Cortex of kidney (tissue), 1 donor: ENCODE results near the gene EIF4G3.
"Not testable (repeated sequence)": the region's sequence is repeated elsewhere in the genome, so short reads cannot be mapped to it uniquely, and the experiment has no call there.

Source experiments
- DNase-seq: peaks from one replicate; lab custom pipeline; 2025; lab: John Stamatoyannopoulos, UW

The EIF4G3 gene

GRCh38 chr1:21188235-21188634 lies 11.5 kb upstream of the EIF4G3 start:
- DNase-seq: no peak

- no peak for DNase-seq
These were observed 8.6 kb upstream of the EIF4G3 start for GRCh38 chr1:21185221-21185731.

DNA sequence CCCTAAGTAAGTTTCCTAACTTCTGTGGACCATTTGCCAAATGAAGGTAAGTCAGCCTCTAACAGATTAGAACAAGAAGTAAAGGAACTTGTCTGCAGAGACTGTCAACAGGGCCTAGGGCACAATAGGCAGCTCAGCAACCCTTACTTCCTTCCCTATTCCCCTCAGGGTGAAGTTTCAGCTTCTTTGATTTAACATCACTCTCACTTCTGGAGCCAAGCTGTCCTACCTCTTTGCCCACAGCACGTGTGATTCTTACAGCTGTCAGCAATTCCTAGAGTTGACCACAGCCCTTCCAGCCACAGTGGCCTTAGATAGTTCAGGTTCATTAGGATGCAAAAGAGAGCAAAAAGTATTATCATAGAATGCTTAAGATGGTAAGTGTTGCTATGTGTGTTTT lies 7.6 kb upstream of the EIF4G3 start:
- no peak for DNase-seq

- DNase-seq: no peak
These were observed 5.6 kb upstream of the EIF4G3 start for GRCh38 chr1:21182181-21182731.

DNA sequence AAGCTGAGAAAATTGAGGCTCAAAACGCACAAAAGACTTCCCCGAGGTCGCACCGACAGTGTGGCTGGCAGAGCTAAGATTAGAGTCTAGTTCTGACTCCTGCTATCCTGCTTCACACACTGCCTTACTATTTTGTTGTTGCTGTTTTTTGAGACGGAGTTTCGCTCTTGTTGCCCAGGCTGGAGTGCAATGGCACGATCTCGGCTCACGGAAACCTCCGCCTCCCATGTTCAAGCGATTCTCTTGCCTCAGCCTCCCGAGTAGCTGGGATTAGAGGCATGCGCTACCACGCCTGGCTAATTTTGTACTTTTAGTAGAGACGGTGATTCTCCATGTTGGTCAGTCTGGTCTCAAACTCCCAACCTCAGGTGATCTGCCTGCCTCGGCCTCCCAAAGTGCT lies 1.6 kb upstream of the EIF4G3 start:
- DNase-seq: not testable (repeated sequence)

GRCh38 chr1:21175670-21176581 lies 771 bp downstream of the EIF4G3 start:
- no peak for DNase-seq

DNA sequence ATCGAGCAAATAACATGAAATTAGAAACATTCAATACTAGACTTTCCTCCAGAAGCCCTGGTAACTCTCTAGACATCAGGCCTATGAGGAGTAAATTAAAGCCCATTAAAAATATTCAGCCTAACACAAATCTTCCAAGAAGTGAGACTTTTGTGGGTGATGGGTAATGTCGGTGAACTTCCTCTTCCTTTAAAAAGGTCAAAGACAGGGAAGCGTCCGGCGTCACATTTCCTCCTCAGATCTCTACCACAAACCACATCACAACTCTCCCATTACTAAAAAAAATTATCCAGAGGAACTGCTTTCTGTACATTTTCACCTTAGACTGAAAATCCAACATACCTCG lies 1.4 kb downstream of the EIF4G3 start:
- DNase-seq: no peak

- no peak for DNase-seq
These were observed 1.9 kb downstream of the EIF4G3 start for GRCh38 chr1:21174654-21175323.

DNA sequence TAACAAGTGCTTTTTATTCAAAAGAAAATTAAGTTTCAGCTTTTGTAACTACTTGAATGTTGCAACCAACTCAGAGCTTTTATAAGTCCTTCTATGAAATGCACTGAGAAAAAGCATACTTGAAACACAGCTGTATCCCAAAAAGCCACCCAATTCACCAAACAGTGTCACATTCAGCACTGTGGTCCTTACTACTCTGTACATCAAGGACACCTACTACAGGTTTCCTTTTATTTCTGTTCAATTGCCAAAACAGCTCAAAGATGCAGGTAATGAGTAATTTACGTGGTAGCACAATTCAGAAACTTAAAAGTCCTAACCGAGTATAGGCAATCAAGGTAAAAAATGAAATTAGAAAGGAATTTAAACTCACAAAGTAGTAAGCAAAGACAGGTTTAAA lies 2.5 kb downstream of the EIF4G3 start:
- no peak for DNase-seq

GRCh38 chr1:21173096-21173495 lies 3.6 kb downstream of the EIF4G3 start:
- DNase-seq: not testable (repeated sequence)

- not testable (repeated sequence) for DNase-seq
These were observed 5.9 kb downstream of the EIF4G3 start for GRCh38 chr1:21170837-21171236.

DNA sequence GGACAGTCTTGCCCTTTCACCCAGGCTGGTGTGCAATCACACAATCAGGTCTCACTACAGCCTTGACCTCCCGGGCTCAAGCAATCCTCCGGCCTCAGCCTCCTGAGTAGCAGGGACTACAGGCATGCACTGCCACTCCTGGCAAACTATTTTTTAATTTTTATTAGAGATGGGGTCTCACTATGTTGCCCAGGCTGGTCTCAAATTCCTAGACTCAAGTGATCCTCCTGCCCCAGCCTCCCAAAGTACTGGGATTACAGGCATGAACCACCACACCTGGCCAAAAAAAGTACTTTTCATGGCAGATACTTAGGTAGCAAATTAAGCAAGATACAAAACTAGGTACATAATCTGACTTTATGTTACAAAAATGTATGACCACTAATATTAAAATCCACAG lies 8.3 kb downstream of the EIF4G3 start:
- DNase-seq: no peak

DNA sequence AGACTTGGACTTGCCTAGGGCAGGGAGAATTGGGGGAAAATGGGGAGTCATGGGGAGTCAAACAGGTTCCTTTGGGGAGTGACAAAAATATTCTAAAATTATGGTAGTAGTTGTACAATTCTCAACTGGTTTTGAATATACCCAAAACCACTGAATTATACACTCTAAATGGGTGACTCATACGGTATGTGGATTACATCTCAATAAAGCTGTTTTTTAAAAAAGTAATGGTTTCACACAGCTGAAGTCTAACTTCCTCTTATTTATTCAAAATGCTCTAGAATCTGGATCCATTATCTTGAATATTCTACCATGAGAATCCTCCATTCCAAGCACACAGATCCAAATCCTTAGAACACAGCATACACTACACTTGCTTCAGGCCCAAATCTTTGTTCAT lies 11.1 kb downstream of the EIF4G3 start:
- DNase-seq: no peak

- no peak for DNase-seq
These were observed 11.6 kb downstream of the EIF4G3 start for GRCh38 chr1:21165076-21165475.

- DNase-seq: no peak
These were observed 12.4 kb downstream of the EIF4G3 start for GRCh38 chr1:21164266-21164665.

DNA sequence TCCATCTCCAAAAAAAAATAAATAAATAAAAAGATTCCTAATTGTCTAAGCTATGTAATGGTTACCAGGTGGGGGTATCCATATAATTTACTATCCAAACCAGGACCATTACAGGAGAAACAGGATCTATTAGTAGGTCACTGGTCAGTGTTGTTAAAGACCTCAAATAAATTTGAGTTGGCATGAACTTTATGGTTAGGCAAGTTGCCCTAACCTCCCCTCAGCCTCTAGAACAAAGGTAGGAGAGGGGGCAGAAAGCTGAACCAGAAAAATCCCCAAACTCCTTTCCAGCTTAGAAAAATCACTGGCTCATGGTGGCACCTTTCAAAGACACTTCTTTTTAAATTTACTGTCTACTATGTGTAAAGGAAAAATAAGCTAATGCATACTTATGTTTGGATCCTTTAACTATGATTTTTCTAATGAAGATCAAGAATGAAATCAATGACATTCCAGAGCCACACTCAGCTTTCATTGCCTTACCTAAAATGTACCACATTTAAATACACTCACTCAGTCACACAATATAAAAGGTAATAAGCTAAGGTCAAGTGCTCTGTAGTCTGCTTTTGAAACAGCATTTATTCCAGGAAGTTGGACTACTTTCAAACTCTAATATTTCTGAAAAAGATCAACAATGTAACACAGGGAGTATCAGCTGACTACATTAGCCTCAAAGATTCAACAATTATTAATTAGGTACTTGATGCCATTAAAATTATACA lies 13.8 kb downstream of the EIF4G3 start:
- DNase-seq: no peak

DNA sequence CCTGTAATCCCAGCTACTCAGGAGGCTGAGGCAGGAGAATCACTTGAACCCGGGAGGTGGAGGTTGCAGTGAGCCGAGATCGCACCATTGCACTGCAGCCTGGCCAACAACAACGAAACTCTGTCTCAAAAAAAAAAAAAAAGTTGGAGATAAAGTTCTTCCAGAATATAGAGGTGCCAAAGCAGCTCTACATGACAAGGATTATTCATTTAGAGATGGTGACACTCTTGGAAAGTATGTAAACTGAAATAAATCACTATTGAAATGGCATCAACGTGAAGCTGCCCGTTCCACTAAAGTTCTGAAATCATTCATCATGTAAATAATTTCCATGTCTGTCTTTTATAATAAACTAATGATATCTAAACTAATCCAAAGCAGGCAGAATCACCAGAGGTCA lies 14.9 kb downstream of the EIF4G3 start:
- DNase-seq: no peak

- DNase-seq: no peak
These were observed 16.4 kb downstream of the EIF4G3 start for GRCh38 chr1:21160263-21160796.

DNA sequence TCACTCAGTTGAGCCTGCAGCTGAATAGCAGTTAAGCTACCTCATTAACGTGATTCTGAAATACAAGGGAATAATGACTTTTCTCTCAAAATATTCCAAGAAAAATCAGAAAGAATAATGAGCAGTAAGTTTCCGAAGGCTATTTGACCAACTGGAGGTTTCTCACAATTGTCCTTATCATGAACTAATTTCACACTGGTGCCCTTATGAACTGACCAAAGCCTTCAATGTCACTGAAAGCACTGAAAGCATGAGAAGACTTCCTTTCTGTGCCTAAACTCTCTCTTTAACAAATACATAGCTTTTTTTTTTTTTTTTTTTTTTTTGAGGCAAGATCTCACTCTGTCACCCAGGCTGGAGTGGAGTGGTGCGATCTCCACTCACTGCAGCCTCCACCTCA lies 18.8 kb downstream of the EIF4G3 start:
- no peak for DNase-seq

- DNase-seq: no peak
These were observed 19.6 kb downstream of the EIF4G3 start for GRCh38 chr1:21157054-21157453.

DNA sequence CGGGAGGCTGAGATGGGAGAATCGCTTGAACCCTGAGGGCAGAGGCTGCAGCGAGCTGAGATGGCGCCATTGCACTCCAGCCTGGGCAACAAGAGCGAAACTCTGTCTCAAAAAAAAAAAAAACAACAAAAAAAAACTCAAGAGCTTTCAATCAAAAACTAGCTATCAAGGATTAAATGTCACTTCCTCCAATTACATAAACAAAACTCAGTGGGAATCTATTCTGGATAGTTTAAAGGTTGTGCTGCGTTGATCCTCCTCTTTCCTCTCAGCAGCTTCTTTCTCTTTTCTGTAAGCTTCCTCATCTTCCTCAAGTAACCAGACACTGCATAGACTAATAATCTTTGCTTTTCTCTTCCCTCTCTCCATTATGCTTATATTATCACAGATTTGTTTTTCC lies 20.7 kb downstream of the EIF4G3 start:
- DNase-seq: no peak

DNA sequence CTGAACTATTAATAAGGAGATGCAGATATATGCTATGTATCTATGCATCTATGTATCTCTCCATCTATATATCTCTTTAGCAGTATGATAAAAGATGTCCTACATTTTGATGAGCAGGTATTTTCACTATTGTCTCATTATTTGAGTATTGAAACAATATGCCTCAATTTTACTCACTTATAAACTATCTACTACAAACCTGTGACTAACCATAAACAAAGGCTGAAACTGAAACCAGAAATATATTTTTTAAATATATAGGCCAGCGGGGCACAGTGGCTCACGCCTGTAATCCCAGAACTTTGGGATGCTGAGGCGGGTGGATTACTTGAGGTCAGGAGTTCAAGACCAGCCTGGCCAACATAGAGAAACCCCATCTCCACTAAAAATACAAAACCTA lies 22.0 kb downstream of the EIF4G3 start:
- no peak for DNase-seq
